AG09309 (cell line): ENCODE results near the gene IKZF1.

Source experiments
- DNase-seq: peaks from one replicate; pipeline ENCODE4 v3.0.0-alpha.2; 2010; ENCODE audit warnings: low read depth
- H3K4me3 ChIP-seq: 2 replicates; pipeline ENCODE4 v1.5.1; 2011; ENCODE audit warnings: mild to moderate bottlenecking, low read depth, low read length, moderate library complexity; ENCODE audit not compliant: control insufficient read depth
- TF ChIP-seq, protein P1 (sequence below): IDR thresholded peaks from 2 replicates; pipeline ENCODE4 v1.5.1; 2011; ENCODE audit warnings: mild to moderate bottlenecking, low read depth, low read length, inconsistent platforms; ENCODE audit not compliant: insufficient read depth, control insufficient read depth; ENCODE audit errors: missing control alignments

IKZF1 gene

DNA sequence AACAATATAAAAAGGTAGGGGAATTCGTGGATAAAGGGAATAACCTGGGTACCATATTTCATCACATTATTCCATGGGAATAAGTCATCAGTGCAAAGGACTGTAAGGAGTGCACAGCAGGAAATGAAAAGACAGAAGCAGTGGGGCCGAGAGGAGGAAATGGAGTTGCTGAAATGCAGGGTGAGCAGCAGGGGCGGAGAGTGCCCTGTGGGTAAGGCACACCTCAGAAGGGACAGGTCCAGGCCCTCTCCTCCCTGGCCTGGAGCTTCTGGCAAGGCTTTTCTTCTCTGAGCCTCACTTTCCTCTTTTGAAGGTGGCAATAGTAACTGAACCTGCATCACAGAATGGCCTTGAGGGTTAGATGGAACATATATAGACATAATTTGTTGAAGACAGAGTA is 26.2 kb downstream of the IKZF1 start:
- no peak for DNase-seq
- TF ChIP-seq, protein P1, sequence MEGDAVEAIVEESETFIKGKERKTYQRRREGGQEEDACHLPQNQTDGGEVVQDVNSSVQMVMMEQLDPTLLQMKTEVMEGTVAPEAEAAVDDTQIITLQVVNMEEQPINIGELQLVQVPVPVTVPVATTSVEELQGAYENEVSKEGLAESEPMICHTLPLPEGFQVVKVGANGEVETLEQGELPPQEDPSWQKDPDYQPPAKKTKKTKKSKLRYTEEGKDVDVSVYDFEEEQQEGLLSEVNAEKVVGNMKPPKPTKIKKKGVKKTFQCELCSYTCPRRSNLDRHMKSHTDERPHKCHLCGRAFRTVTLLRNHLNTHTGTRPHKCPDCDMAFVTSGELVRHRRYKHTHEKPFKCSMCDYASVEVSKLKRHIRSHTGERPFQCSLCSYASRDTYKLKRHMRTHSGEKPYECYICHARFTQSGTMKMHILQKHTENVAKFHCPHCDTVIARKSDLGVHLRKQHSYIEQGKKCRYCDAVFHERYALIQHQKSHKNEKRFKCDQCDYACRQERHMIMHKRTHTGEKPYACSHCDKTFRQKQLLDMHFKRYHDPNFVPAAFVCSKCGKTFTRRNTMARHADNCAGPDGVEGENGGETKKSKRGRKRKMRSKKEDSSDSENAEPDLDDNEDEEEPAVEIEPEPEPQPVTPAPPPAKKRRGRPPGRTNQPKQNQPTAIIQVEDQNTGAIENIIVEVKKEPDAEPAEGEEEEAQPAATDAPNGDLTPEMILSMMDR, result no peak

DNA sequence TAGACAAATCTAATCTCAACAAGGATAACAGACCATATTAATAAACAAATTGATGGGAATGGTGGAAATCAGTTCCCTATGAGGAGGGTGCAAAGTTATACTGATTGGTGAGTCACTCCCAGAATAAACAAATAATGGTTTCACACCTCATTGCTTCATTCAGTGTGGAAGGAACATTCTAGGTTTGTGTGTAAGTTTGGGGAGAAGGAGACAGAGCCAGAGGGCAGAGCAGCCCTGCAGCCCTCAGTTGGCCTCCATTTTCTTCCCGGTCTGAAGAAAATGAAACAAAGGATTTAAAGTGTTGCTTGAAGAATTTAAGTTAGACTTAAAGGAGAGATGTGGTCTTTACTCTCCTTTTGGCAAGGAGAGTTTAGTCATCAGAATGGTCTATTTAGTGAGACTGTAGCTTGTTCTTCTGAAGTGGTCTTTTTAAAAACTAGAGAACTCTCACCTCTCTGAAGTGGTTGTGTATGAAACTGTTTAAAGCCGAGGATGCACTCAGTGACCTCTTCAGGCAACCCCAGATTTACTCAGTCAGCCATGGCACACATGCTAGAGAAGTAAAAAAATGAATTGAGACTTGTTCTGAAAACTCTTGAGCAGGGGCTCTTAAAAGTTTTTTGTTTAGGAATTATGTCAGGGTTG is 27.2 kb downstream of the IKZF1 start:
- TF ChIP-seq, protein P1, result no peak
- DNase-seq, result no peak
- no peak overlapping the region for H3K4me3 ChIP-seq

More for the DNA sequence above, 26.2 kb downstream of the IKZF1 start:
- no peak overlapping the region for H3K4me3 ChIP-seq

DNA sequence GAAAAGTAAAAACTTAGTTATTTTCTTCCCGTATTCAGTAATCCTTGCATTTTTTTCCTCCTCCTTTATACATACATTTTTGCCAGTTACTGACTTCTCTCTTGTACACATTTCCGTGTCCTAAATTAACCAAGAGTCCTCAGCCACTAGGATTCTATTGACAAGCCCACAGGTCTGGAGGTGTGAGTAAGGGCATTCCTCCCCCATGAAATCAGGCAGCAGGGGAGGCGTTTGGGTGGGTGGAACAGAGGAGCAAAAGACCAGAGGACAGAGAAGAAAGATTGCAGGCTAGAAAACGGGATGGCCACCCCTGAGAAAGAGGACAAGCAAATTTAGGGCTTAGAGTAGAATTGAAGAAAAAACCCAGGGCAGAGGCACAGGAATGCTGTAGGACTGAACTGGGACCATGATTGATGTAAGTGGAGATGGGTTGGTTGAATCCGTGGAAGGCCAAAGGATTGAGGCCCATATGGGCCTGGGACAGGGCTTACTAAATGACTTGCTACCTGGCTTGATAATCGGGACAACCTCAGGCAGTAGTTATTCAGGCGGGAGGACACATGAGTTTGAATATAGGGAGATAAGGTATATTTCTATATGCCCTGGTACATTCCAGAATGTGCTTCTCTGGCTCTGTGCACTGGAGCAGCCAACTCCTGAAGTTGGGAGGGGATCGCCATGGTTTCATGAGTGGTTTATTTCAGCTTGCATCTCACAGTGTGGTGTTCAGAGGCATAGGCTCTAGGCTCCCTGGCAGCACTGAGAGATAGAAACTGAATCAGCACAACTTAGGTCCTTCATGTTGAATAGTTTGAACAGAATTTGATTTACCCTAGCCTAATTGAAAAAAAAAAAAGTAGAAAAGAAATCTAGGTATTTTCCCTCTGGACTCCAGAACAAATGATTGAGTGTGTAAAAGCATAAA is 28.0 kb downstream of the IKZF1 start:
- TF ChIP-seq, protein P1, result no peak
- DNase-seq, result no peak
- H3K4me3 ChIP-seq, result no peak overlapping the region

GRCh38 chr7:50333221-50333651 is 28.7 kb downstream of the IKZF1 start:
- TF ChIP-seq, protein P1, result no peak
- no peak overlapping the region for H3K4me3 ChIP-seq
- DNase-seq, result no peak

GRCh38 chr7:50334341-50334994 is 30.0 kb downstream of the IKZF1 start:
- no peak overlapping the region for H3K4me3 ChIP-seq
- no peak for DNase-seq
- TF ChIP-seq, protein P1, result no peak

DNA sequence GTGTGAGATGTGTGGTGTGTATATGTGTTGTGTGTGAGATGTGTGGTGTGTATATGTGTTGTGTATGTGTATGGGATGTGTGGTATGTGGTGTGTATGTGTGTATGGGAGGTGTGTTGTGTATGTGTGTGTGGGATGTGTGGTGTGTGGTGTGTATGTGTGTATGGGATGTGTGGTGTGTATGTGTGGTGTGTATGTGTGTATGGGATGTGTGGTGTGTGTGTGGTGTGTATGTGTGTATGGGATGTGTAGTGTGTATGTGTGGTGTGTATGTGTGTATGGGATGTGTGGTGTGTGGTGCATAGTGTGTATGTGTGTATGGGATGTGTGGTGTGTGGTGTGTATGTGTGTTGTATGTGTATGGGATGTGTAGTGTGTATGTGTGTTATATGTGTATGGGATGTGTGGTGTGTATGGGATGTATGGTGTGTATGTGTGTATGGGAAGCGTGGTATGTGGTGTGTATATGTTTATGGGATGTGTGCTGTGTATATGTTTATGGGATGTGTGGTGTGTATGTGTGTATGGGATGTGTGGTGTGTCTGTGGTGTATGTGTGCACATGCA is 30.8 kb downstream of the IKZF1 start:
- no peak for DNase-seq
- no peak overlapping the region for H3K4me3 ChIP-seq
- TF ChIP-seq, protein P1, result no peak
